IPS-18a (cell line): ENCODE measurements around the gene MPST.

Experiments
- H3K27ac ChIP-seq: one replicate; pipeline ENCODE4 v1.5.1; 2013; ENCODE audit warnings: low read length
- H3K27me3 ChIP-seq: one replicate; pipeline ENCODE4 v1.6.1; 2013; ENCODE audit warnings: mild to moderate bottlenecking, low read length; ENCODE audit not compliant: control insufficient read depth, insufficient read depth
- H3K36me3 ChIP-seq: one replicate; pipeline ENCODE4 v1.6.1; 2013; ENCODE audit warnings: low read depth, low read length; ENCODE audit not compliant: control insufficient read depth
- H3K4me1 ChIP-seq: one replicate; pipeline ENCODE4 v1.6.1; 2013; ENCODE audit warnings: low read depth, low read length; ENCODE audit not compliant: control insufficient read depth
- H3K4me3 ChIP-seq: one replicate; pipeline ENCODE4 v1.5.1; 2013; ENCODE audit warnings: low read length
- H3K9ac ChIP-seq: one replicate; pipeline ENCODE4 v1.6.1; 2013; ENCODE audit warnings: mild to moderate bottlenecking, low read length, moderate library complexity
- H3K9me3 ChIP-seq: one replicate; pipeline ENCODE4 v1.6.1; 2013; ENCODE audit warnings: low read depth, low read length; ENCODE audit not compliant: control insufficient read depth

The MPST gene

GRCh38 chr22:37061611-37062375 lies 42.3 kb downstream of the MPST start:
- Histone ChIP-seq H3K4me3 (no peak overlapping the region), H3K36me3 (peaks cover 12% of the 10 kb centered on the region), H3K4me1 (peaks cover 6% of the 10 kb centered on the region), H3K27me3 (peaks cover 23% of the 10 kb centered on the region), H3K9ac (no peak overlapping the region), H3K9me3 (no peaks in the 10 kb centered on the region), H3K27ac (no peak overlapping the region)

GRCh38 chr22:37062376-37062675 lies 42.8 kb downstream of the MPST start:
- Histone ChIP-seq H3K9me3 (no peaks in the 10 kb centered on the region), H3K9ac (no peak overlapping the region), H3K27me3 (peaks cover 28% of the 10 kb centered on the region), H3K27ac (no peak overlapping the region), H3K36me3 (peaks cover 7% of the 10 kb centered on the region), H3K4me1 (peaks cover 6% of the 10 kb centered on the region), H3K4me3 (no peak overlapping the region)

GRCh38 chr22:37062702-37063381 lies 43.3 kb downstream of the MPST start:
- Histone ChIP-seq H3K27ac (no peak overlapping the region), H3K9me3 (no peaks in the 10 kb centered on the region), H3K27me3 (peaks cover 33% of the 10 kb centered on the region), H3K36me3 (peaks cover 2% of the 10 kb centered on the region), H3K9ac (no peak overlapping the region), H3K4me1 (peaks cover 6% of the 10 kb centered on the region), H3K4me3 (no peak overlapping the region)

GRCh38 chr22:37063431-37064420 lies 44.2 kb downstream of the MPST start:
- Histone ChIP-seq H3K27me3 (peaks cover 42% of the 10 kb centered on the region), H3K36me3 (no peaks in the 10 kb centered on the region)

GRCh38 chr22:37064553-37064952 lies 45.0 kb downstream of the MPST start:
- H3K27ac ChIP-seq, result no peak overlapping the region
- no peak overlapping the region for H3K9ac ChIP-seq
- peaks cover 6% of the 10 kb centered on the region for H3K4me1 ChIP-seq
- peaks cover 50% of the 10 kb centered on the region for H3K27me3 ChIP-seq
- no peak overlapping the region for H3K4me3 ChIP-seq
- H3K36me3 ChIP-seq, result no peaks in the 10 kb centered on the region
- no peaks in the 10 kb centered on the region for H3K9me3 ChIP-seq

More at GRCh38 chr22:37063431-37064420, 44.2 kb downstream of the MPST start:
- H3K9me3 ChIP-seq, result no peaks in the 10 kb centered on the region
- peaks cover 6% of the 10 kb centered on the region for H3K4me1 ChIP-seq
- H3K27ac ChIP-seq, result no peak overlapping the region
- H3K9ac ChIP-seq, result no peak overlapping the region
- H3K4me3 ChIP-seq, result no peak overlapping the region

- Histone ChIP-seq H3K27me3 (peaks cover 56% of the 10 kb centered on the region), H3K36me3 (no peaks in the 10 kb centered on the region), H3K4me1 (peaks cover 6% of the 10 kb centered on the region), H3K27ac (no peak overlapping the region), H3K9ac (no peak overlapping the region), H3K4me3 (no peak overlapping the region), H3K9me3 (no peaks in the 10 kb centered on the region)
Observed at GRCh38 chr22:37065180-37065579, 45.6 kb downstream of the MPST start.

GRCh38 chr22:37065961-37066360 lies 46.4 kb downstream of the MPST start:
- H3K9me3 ChIP-seq, result no peaks in the 10 kb centered on the region
- no peak overlapping the region for H3K9ac ChIP-seq
- H3K4me1 ChIP-seq, result peaks cover 6% of the 10 kb centered on the region
- H3K27ac ChIP-seq, result no peak overlapping the region
- H3K36me3 ChIP-seq, result no peaks in the 10 kb centered on the region
- peaks cover 64% of the 10 kb centered on the region for H3K27me3 ChIP-seq
- no peak overlapping the region for H3K4me3 ChIP-seq

GRCh38 chr22:37067428-37067827 lies 47.9 kb downstream of the MPST start:
- no peak overlapping the region for H3K4me3 ChIP-seq
- H3K9ac ChIP-seq, result no peak overlapping the region
- peaks cover 6% of the 10 kb centered on the region for H3K4me1 ChIP-seq
- H3K27ac ChIP-seq, result no peak overlapping the region
- H3K9me3 ChIP-seq, result no peaks in the 10 kb centered on the region
- peaks cover 75% of the 10 kb centered on the region for H3K27me3 ChIP-seq
- no peaks in the 10 kb centered on the region for H3K36me3 ChIP-seq

GRCh38 chr22:37068859-37069258 lies 49.3 kb downstream of the MPST start:
- H3K4me3 ChIP-seq, result peak overlapping the region; percentile 11
- no peak overlapping the region for H3K9ac ChIP-seq
- no peaks in the 10 kb centered on the region for H3K4me1 ChIP-seq
- H3K9me3 ChIP-seq, result no peaks in the 10 kb centered on the region
- H3K36me3 ChIP-seq, result no peaks in the 10 kb centered on the region
- peaks cover 74% of the 10 kb centered on the region for H3K27me3 ChIP-seq
- H3K27ac ChIP-seq, result no peak overlapping the region

GRCh38 chr22:37069319-37069718 lies 49.8 kb downstream of the MPST start:
- Histone ChIP-seq H3K4me1 (no peaks in the 10 kb centered on the region), H3K36me3 (no peaks in the 10 kb centered on the region), H3K9ac (no peak overlapping the region), H3K4me3 (peak overlapping the region; percentile 11), H3K27me3 (peaks cover 73% of the 10 kb centered on the region), H3K27ac (no peak overlapping the region), H3K9me3 (no peaks in the 10 kb centered on the region)

GRCh38 chr22:37069719-37070118 lies 50.2 kb downstream of the MPST start:
- Histone ChIP-seq H3K4me1 (no peaks in the 10 kb centered on the region), H3K9ac (no peak overlapping the region), H3K27me3 (peaks cover 73% of the 10 kb centered on the region), H3K36me3 (no peaks in the 10 kb centered on the region), H3K9me3 (no peaks in the 10 kb centered on the region), H3K27ac (no peak overlapping the region), H3K4me3 (no peak overlapping the region)
